ENCODE measurements around the gene RAD51B.

RAD51B gene

GRCh38 chr14:68523989-68524725 is 704.6 kb downstream of the RAD51B start:
- no peak for DNase-seq

GRCh38 chr14:68525516-68525915 is 705.9 kb downstream of the RAD51B start:
- no peak for DNase-seq

DNA sequence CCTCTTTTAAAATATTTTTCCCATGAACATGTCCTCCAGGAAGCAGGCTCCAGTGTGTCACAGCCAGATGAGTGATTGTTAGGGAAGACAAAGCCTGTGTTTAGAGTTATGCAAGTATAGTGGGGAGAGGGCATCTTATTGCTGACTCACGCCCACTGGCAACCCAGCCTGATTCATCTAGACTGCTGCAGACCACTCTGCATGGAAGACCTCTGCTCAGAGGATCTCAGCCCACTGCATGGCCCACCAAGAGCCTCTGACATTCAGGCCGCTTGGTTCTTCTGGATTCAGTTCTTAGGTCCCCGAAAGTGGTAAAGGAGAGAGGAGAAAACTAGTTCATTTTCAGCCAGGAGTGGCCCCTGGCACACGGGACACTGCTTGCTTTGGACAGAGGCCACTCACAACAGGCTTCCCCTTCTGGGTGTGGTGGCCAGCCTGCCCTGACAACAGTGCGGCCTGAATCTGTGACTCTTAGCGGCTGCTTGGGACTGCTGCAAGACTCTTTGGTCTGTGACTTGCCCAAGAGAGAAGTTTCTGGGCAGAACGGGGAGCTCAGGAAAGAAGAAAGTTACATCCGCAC is 707.0 kb downstream of the RAD51B start:
- no peak for DNase-seq

DNA sequence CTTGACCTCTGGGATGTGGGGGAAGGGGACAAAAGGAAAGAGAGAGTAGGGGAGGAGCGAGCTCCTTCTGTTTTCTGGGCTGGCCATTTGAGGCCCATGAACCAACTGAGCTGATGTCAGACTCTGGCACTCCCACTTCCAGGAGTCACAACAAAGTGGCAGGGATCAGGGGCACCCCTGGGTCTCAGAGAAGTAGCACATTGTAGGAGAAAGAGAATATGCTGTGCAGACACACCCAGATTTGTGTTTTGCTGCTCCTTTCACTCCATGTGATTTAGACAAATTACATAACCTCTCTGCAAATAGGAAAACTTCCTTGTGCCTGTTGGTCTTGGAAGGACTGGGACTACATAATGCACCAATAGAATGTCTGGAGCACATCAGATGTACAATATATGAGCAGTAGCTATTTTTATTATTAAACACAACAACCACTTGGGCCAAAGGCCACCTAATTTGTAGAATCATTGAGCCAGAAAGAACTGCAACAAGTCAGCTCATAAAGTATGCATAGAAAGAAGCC is 707.8 kb downstream of the RAD51B start:
- no peak for DNase-seq

- DNase-seq, result no peak
Measured at GRCh38 chr14:68528040-68528687, 708.6 kb downstream of the RAD51B start.

DNA sequence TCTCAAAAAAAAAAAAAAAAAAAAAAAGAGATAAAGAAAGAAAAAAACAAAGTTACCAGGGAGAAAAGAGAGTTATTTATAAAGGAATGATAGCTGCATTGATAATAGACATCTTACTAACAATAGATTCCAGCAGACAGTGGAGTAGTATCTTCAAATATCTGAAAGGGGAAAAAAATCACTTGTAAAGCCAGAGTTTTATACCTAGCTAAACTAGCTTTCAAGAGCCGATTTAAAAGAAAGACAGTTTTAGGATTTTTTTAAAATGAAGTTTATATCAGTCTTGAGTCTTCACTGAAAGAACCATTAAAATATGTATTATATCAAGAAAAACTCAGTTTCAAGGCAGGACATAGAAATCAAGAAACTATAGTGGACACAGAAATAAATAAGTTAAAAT is 710.9 kb downstream of the RAD51B start:
- no peak for DNase-seq

GRCh38 chr14:68532496-68532895 is 712.9 kb downstream of the RAD51B start:
- no peak for DNase-seq

GRCh38 chr14:68534276-68534675 is 714.7 kb downstream of the RAD51B start:
- no peak for DNase-seq

DNA sequence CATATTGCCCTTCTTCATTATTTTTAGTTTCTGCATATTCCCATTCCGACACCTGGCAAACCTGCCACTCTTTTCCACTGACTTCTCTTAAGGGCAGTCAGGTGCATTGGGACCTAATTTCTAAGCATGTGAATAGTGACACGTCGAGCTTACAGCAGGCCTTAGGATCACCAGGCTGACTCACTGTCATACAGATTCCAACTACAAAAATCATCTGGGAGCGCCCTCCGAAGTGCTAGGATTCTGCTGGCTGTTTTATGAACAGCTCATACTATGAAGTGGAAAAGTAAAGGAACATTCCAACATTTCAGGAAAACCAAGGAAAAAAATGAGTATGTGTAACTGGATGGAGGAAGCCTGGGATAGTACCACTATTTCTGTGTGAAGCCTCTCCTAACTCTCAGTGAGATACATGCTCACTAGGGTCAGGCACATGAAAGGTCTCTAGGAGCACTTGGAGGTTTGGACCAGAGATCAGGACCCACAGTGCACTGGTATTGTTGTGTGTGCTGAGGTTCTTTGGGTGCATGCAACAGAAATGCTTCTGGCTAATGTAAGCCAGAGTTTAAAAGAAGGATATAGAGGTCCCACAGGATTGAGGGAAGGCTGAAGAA is 715.9 kb downstream of the RAD51B start:
- no peak for DNase-seq

DNA sequence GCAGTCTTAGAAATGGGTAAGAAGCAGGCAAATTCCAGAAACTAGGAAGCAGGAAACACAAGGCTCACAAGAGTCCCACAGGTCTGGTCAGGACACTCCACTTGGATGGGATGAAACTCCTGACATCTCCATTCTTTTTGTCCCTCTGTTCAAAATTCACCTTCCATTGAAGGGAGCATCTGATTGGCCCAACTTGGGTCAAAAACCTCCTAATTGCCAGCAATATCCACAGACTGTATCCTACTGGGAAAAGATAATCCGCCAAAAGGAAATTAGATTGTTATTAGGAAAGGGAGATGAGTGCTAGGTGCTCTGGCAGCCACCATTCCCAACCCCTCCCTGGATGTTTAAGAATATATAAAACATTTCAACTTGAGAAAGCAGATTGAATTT is 716.4 kb downstream of the RAD51B start:
- no peak for DNase-seq

- no peak for DNase-seq
Measured at GRCh38 chr14:68538639-68539038, 719.1 kb downstream of the RAD51B start.

DNA sequence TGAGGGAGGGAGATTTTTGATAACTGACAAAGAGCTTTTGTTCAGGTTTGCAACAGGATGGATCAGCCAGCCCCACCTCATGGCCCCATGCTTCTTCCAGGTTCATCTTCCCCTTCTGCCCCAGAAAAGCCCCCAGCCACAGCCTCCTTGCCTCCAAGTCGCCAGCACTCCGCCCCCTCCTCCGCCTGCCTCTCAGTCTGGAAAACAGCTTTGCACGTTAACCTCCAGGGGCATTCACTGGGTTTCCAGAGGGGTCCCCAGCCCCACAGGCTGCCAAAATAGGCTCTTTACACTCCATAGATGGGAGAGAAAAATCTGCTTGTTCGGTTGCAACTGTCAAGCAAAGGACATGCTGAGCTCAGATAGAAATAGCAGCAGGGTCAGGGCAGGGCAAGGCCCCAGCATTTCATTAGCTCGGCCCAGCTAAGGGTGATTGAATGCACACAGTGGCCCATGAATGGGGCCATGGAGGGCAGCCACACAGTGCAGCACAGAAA is 719.7 kb downstream of the RAD51B start:
- DNase-seq, result no peak

DNA sequence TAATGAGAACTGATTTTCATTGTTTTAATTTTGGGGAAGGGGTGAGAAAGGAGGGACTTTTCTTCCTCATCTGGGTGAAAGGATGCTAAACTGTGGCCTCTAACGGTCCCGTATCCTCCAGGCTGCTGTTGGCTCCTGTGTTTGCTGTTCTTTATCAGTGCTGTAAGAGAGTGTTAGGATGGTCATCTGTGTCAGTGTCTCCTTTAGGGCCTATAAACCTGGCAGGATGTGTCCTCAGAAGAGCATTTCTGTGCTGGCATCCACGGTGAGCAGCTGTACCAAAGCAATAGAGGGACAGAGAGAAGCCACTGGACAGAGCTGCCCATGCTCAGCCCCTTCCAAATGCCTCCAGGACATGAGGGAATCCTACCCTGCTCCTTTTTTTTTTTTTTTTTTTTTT is 720.2 kb downstream of the RAD51B start:
- no peak for DNase-seq

DNA sequence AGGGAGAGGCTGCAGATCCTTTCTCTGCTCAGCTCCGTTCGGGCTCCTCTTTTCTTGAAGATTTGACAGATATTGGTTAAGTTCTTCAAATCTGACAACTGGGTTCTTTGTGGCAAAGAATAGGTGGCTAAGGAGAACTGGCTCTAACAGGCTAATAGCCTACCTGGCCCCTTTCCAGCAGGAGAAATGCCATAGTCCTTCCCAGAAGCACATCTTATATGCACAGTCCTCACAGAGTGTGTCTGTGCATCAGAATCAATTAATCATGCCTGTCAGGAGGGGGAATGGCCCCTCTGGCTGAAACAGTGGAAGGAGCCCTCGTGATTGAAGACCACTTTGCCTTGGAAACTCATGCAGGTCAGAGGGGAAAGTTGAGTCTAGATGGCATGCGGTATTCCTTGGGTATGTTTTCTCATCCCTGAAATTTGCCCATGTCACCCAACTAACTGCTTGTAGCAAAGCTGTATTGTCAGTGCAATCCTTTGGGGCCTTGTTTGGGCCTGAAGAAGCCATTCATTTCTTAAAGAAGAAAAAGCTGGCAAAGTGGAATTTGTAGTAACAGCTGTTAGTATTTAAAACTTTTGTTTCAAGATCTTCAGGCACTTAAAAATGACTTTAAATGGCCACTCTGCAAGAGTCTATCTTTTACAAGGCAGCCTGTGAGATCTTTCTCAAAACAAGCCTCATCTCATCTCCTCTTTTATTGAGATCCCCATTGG is 721.8 kb downstream of the RAD51B start:
- DNase-seq, result no peak

DNA sequence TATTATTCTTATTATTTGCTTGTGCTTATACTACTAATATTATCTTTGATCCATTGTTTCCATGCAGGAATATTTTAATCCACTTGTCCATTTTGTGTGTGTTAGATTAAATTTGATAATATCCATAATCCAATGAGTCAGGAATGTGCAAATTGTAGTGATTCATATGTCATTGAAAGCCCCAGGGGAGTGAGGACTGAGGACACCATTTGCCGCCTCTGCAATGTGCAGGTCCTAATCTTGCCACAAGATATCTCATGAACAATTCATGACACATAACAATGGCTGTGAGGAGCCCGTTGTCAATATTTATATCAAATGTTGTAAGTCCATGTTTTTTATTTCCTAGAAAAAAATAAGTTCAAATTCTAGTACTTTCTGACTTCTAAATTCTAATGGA is 722.8 kb downstream of the RAD51B start:
- DNase-seq, result no peak

DNA sequence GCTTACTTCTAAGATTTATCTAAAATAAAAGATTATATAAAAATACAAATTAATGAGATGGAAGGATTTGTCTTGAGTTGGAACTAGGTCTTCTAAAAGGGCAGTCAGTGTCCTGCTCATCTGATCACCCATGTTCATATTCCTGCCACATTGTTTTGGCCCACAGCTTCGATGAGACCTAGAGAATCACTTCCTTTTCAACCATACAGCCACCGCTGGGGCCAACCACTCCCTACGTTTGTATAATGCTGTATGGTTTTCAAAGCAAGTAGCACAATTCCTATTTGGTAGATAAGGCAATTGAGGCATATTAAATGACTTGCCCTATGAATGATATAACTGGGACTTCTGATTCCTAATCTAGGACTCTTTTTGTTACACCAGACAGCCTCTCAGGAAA is 723.9 kb downstream of the RAD51B start:
- no peak for DNase-seq

DNA sequence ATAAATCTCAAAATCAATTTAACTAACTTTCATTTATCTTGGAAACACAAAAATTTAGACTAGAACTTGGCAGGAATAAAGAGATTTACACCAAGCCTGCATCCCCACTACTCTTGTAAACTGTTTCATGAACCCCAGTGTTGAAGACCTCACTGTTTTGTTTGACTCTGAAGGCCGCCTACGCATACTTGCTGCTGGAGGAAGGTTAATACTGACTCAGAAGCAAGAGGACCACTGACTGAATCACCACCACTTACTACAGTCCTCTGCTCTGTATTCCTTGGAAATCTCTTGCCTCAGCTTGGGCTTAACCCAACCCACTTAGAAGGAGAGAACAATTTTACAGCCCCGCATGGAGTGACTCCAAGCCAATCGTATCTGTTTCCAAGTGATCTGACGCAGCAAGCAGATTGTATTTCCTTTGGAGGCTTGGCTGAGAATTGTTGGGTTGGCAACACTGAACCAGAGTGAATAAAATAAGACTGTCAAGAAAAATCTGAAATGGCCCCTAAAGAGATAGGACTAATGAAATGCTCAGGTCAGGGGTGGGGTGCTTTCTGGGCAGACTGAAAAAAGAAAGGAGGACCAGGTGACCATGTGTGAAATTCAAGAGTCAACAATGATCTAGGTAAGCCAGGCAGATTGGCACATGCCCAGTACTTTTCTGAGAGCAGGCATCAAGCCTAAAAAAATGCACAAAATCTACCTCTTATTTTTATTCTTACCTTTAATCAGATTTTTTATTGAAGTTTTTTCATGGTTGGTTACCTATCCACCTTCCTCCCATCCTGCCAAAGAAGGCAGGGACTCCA is 724.7 kb downstream of the RAD51B start:
- DNase-seq, result no peak

GRCh38 chr14:68546839-68547238 is 727.3 kb downstream of the RAD51B start:
- DNase-seq, result no peak

- DNase-seq, result no peak
Measured at GRCh38 chr14:68547305-68548193, 728.0 kb downstream of the RAD51B start.

- DNase-seq, result no peak
Measured at GRCh38 chr14:68548194-68549076, 728.9 kb downstream of the RAD51B start.

Measured in CD4-positive, alpha-beta T cell treated with Interleukin-17A for 1 hour (primary cell).